ENCODE data around the gene IGF2R.
"Not testable (repeated sequence)": the region's sequence is repeated elsewhere in the genome, so short reads cannot be mapped to it uniquely, and the experiment has no call there.

The IGF2R gene

DNA sequence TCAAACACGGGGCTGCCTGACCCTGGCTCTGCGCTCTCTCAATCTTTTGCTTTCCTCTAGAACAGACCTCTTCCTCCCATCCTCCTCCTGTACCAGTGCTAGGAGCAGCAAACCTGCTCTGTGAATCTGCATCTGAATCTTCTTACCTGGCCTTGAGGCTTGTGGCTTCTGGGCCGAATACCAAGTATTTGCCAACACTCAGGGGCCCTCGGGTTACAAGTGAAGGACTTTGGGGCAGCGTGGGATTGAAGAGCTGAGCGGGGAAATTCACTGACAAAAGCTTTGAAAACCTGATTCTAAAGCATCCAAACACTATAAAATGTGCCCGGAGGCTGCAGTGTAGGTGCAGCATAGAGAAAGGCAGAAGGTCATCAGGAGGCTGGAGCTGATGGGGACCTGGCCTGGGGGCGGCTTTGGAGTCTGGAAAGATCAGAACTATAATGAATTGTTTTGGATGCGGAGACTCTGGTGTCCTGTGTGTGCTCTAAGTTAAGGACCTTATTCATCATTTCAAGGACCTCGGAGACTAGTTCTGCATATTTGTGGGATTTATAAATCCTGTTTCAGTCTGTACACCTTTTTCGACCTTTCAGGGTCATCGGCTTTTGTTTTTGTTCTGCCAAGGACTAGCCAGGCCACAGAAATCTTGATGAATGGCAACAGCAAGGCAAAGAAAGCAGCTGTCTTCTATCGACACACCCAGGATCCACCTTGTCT, 16.4 kb upstream of the IGF2R start:
- DNase-seq = no peak

DNA sequence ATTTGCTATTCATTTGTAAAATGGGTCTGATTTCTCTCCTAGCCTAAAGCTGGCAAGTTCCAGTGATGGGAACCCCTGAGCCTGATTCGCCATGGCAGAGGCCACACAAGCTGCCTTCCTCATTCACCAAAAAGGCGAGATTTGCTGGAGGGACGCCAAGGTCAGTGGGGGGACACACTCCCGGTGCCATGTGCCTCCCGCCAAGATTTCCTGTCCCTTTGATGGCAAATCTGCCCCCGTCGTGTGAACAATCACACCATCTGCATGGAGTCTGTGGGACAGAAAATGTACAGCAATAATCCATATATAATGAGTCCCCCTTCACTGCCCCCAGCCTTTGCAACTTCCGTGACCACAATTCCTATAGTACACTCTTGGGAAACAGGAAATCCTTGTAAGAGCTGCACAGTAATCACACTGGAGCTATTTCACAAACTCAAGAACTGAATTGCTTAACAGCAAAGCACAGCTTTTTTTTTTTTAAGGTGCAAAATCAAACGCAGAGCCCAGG, 15.7 kb upstream of the IGF2R start:
- peak; percentile 50 for DNase-seq

DNA sequence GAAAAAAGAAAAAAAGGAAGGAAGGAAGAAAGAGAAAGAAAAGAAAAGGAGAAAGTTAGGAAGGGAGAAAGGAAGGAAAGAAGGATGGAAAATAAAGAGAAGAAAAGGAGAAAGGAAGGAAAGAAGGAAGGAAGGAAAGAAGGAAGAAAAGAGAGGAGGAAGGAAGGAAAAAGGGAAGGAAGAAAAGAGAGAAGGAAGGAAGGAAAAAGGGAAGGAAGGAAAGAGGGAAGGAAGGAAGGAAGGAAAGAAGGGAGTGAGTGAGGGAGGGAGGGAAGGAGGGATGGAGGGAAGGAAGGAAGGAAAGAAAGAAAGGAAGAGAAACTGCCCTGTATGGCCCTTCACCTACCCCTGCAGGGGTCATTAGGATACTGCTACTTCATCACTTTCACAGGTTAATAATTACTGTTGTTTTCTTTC, 12.9 kb upstream of the IGF2R start:
- no peak for DNase-seq

DNA sequence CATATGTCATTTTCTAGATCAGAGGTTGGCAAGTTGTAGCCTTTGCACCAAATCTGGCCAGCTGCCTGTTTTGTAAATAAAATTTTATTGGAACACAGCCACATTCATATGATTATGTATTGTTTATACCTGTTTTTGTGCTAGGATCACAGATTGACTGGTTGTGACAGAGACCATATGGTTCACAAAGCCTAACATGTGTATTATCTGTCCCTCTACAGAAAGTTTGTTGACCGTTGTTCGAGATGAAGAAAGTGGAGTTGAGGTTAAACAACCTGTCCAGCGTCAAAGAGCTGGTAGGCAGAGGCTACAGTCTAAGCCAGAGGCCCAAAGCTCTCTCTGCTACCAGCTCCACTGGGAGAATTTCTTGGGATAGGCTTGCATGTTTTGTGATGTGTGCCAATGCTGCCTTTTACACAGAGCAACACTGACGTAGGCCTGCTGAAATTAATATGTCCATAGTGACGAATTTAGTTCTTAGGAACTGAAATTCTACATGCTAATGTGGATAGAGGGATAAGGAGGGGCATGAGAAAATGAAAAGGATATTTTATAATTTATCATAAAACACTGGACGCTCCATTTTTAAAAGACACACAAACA, 11.7 kb upstream of the IGF2R start:
- no peak for DNase-seq

- peak; percentile 48 for DNase-seq
These were observed 9.5 kb upstream of the IGF2R start for GRCh38 chr6:159959165-159959975.

- no peak for DNase-seq
These were observed 8.9 kb upstream of the IGF2R start for GRCh38 chr6:159959976-159960384.

DNA sequence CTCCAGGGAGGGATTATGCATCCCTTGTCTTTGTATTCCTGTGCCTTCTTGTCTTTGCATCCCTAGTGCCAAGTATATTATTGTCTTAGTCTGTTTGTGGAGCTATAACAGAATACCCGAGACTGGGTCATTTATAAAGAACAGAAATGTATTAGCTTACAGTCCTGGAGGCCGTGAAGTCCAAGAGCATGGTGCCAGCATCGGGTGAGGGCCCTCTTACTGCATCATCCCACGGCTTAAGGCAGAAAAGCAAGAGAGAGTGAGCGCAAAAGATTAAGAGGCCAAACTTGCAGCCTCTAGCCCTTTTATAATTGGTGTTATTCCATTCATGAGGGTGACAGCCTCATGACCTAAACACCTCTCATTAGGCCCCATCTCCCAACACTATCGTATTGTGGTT, 8.4 kb upstream of the IGF2R start:
- no peak for DNase-seq

- DNase-seq = no peak
These were observed 7.4 kb upstream of the IGF2R start for GRCh38 chr6:159961528-159961927.

- DNase-seq = no peak
These were observed 5.8 kb upstream of the IGF2R start for GRCh38 chr6:159963111-159963510.

DNA sequence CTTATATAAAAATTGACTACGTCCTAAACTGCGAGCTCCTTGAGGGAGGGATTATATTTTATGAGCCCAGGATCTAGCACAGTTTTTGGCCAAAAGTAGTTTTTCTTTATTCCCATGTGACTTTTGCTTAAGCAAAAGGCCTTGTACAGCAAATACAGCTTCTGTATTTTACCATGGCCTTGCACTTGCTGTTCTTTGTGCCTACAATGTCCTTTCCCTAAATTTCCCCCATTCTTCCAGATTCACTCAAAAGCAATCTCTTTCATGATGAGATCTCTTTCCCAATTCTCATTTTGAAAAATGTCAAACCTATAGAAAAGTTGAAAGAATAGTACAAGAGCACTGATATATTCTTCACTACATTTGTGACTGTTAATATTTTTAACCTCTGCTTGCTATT, 4.8 kb upstream of the IGF2R start:
- DNase-seq = no peak

GRCh38 chr6:159966339-159966738, 2.5 kb upstream of the IGF2R start:
- DNase-seq = peak; percentile 16

DNA sequence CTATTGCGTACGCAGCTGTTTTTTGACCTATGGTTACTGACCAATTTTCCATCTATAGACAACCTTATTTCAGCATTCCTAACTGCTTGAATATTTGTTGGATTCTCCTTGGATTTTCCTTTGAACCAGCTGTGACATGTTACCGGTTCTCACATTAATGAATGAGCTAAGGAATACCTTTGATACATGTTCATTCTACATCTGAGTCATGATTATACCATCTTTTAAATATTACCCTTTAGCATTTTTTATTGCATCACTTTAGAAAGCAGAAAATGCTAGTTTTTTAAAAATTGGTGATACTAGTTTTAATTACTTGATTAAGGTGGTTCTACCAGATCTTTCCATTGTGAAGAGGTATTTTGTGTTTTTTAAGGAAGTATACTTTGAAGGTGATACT, 1.9 kb upstream of the IGF2R start:
- DNase-seq = no peak

DNA sequence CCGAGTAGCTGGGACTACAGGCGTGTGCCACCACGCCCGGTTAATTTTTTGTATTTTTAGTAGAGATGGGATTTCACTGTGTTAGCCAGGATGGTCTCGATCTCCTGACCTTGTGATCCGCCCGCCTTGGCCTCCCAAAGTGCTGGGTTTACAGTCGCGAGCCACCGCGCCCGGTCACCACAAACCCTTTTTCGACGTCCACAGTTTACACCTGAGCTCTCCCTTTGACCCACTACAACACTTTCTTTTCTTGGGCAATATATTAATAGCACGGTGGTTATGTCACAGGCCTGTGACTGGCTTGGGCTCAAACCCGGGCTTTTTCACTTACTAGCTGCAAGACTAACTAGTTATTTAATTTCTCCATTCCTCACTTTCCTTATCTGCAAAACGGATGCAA, 1.3 kb upstream of the IGF2R start:
- DNase-seq = not testable (repeated sequence)

GRCh38 chr6:159969204-159969912, 476 bp downstream of the IGF2R start:
- DNase-seq = peak; percentile 32

- peak; percentile 58 for DNase-seq
These were observed 1.0 kb downstream of the IGF2R start for GRCh38 chr6:159969921-159970320.

GRCh38 chr6:159970659-159971063, 1.8 kb downstream of the IGF2R start:
- no peak for DNase-seq

- DNase-seq = no peak
These were observed 2.7 kb downstream of the IGF2R start for GRCh38 chr6:159971341-159972178.

- DNase-seq = no peak
These were observed 3.8 kb downstream of the IGF2R start for GRCh38 chr6:159972506-159973268.

DNA sequence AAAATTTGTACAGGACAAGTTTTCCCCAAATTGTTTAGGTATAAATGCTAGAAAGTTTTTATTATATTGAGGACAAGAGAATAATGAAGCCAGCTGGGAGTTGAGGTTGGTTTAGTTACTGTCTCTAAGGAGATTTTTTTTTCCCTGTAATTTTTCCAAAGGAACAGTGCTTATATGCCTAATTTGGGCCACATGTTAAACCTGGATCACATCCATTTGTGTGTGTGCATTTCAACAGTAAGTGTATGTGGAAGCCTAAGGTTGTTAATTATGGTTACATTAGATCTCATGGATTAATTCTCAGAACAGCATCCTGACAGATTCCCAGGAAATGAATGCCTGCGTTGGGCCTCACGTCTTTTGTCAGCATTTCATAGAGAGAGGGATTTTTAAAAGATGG, 4.5 kb downstream of the IGF2R start:
- DNase-seq = no peak

- peak; percentile 13 for DNase-seq
These were observed 5.1 kb downstream of the IGF2R start for GRCh38 chr6:159973951-159974350.

DNA sequence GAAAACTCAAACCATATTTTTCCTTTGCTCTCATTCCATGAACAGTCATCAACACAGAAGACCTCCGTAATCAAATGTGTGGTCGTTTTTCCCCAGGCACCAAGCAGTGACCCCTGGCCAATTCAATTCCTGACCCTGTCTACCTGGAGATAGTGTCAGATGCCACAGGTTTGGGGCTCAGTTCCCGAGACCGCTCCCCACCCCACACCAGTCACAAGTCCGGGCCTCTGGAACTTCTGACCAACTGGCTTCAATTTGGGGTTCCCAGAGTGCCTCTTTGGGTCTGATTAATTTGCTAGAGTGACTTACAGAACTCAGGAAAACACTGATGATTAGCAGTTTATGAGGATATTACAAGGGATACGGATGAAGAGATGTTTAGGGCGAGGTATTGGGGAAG, 6.0 kb downstream of the IGF2R start:
- DNase-seq = no peak

Data from hematopoietic multipotent progenitor cell treated with erythropoietin and hydrocortisone succinate and interleukin-3 and kit ligand, for 6 days (in vitro differentiated cells).